ENCODE measurements around the gene PRKN.

Gene PRKN

DNA sequence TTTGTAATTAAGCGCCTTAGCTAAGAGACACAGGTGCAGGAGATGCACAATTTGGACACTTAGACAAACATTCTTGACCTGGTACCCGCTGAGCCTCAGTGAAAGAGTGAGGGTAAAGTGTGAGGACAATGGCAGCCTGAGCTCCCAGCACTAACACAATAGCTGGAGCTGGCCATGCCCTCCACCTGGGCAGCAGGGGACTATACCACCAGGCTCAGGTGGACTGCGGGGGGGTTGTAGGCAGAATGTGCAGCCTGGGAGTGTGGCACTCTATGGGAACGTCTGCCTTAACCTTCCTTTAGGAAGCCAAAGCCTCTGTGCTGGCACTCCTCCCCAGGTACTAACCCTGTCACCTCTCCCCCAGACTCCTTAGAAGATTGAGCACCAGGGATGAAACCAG lies 23.6 kb downstream of the PRKN start:
- H4K20me1 ChIP-seq (ENCODE audit: insufficient read depth, low read length) = no peaks in the 10 kb centered on the region
- H3K9ac ChIP-seq (ENCODE audit: low read length) = no peak overlapping the region
- no peak overlapping the region for H2AFZ ChIP-seq (ENCODE audit: low read length)
- H3K9me3 ChIP-seq (replicated peaks; ENCODE audit: insufficient read depth, low read length) = no peaks in the 10 kb centered on the region
- H3K9me2 ChIP-seq (replicated peaks; ENCODE audit: insufficient read depth, low read length) = no peaks in the 10 kb centered on the region
- no peaks in the 10 kb centered on the region for H3K27me3 ChIP-seq (replicated peaks; ENCODE audit: insufficient read depth, low read length)
- H3K4me3 ChIP-seq (ENCODE audit: low read length) = no peak overlapping the region
- H3F3A ChIP-seq (ENCODE audit: insufficient read depth, low read length) = no peaks in the 10 kb centered on the region
- no peaks in the 10 kb centered on the region for H3K36me3 ChIP-seq (replicated peaks; ENCODE audit: insufficient read depth, low read length)
- no peak overlapping the region for H3K4me2 ChIP-seq (ENCODE audit: low read depth, low read length)
- H3K4me1 ChIP-seq (ENCODE audit: low read length) = no peaks in the 10 kb centered on the region
- H3K27ac ChIP-seq (ENCODE audit: low read length) = no peak overlapping the region
- no peak for TF ChIP-seq EZH2phosphoT487 (IDR thresholded peaks at IDR 0.05; ENCODE audit: low read length)
- TF ChIP-seq EZH2 (optimal IDR thresholded peaks at IDR 0.05; ENCODE audit: low read depth, low read length) = no peak
- TF ChIP-seq, protein P1, sequence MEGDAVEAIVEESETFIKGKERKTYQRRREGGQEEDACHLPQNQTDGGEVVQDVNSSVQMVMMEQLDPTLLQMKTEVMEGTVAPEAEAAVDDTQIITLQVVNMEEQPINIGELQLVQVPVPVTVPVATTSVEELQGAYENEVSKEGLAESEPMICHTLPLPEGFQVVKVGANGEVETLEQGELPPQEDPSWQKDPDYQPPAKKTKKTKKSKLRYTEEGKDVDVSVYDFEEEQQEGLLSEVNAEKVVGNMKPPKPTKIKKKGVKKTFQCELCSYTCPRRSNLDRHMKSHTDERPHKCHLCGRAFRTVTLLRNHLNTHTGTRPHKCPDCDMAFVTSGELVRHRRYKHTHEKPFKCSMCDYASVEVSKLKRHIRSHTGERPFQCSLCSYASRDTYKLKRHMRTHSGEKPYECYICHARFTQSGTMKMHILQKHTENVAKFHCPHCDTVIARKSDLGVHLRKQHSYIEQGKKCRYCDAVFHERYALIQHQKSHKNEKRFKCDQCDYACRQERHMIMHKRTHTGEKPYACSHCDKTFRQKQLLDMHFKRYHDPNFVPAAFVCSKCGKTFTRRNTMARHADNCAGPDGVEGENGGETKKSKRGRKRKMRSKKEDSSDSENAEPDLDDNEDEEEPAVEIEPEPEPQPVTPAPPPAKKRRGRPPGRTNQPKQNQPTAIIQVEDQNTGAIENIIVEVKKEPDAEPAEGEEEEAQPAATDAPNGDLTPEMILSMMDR (IDR thresholded peaks at IDR 0.05; ENCODE audit: low read length) = no peak
- H3K79me2 ChIP-seq (ENCODE audit: low read length) = no peaks in the 10 kb centered on the region
- no peak for DNase-seq

DNA sequence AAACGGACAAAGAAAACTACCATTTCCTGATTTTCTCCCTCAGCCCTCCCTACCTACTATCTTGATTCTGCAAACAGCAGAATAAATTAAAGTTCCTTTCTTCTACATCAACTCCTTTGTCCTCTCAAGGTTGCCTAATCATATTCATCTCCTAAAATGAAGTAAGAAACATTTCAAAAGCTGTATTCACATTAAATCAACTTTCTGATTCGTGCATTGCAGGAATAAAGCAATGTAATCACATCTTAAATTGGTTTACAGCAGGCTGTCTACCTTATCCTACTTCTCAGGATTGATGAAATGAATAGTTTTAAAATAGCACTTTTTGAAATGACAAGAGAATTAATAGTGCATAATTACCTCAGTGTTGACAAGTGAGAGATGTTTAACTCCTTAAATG lies 25.1 kb downstream of the PRKN start:
- Histone ChIP-seq H3K27me3 (replicated peaks; ENCODE audit: insufficient read depth, low read length) (no peaks in the 10 kb centered on the region), H3K36me3 (replicated peaks; ENCODE audit: insufficient read depth, low read length) (no peaks in the 10 kb centered on the region), H2AFZ (ENCODE audit: low read length) (no peak overlapping the region), H3K4me2 (ENCODE audit: low read depth, low read length) (no peak overlapping the region), H4K20me1 (ENCODE audit: insufficient read depth, low read length) (no peaks in the 10 kb centered on the region), H3K79me2 (ENCODE audit: low read length) (no peaks in the 10 kb centered on the region), H3K9ac (ENCODE audit: low read length) (no peak overlapping the region), H3K9me3 (replicated peaks; ENCODE audit: insufficient read depth, low read length) (no peaks in the 10 kb centered on the region), H3K27ac (ENCODE audit: low read length) (no peak overlapping the region), H3K4me1 (ENCODE audit: low read length) (no peaks in the 10 kb centered on the region), H3K4me3 (ENCODE audit: low read length) (no peak overlapping the region), H3F3A (ENCODE audit: insufficient read depth, low read length) (no peaks in the 10 kb centered on the region), H3K9me2 (replicated peaks; ENCODE audit: insufficient read depth, low read length) (no peaks in the 10 kb centered on the region)
- TF ChIP-seq, protein P1 (IDR thresholded peaks at IDR 0.05; ENCODE audit: low read length) = no peak
- TF ChIP-seq EZH2 (optimal IDR thresholded peaks at IDR 0.05; ENCODE audit: low read depth, low read length) = no peak
- no peak for TF ChIP-seq EZH2phosphoT487 (IDR thresholded peaks at IDR 0.05; ENCODE audit: low read length)
- DNase-seq = no peak

DNA sequence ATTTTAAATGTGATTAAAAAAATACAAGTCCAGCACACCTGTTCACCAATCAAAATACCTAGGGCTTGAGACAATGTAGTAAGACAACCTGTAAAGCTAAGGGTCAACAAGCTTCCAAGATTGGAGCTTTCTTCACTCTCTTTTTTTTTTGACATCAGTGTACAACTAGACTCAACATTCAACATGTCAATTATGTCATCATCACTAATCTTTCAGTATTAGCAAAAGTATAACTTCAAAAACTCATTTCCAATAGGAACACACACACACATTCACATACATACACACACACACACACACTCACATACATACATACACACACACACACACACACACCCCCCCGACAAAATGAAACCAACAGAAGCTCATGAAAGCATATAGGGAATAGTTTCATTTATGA lies 26.0 kb downstream of the PRKN start:
- no peaks in the 10 kb centered on the region for H3F3A ChIP-seq (ENCODE audit: insufficient read depth, low read length)
- no peak for DNase-seq
- H3K27ac ChIP-seq (ENCODE audit: low read length) = no peak overlapping the region
- no peaks in the 10 kb centered on the region for H3K4me1 ChIP-seq (ENCODE audit: low read length)
- H3K9me3 ChIP-seq (replicated peaks; ENCODE audit: insufficient read depth, low read length) = no peaks in the 10 kb centered on the region
- no peaks in the 10 kb centered on the region for H3K27me3 ChIP-seq (replicated peaks; ENCODE audit: insufficient read depth, low read length)
- no peak overlapping the region for H3K4me2 ChIP-seq (ENCODE audit: low read depth, low read length)
- no peak overlapping the region for H2AFZ ChIP-seq (ENCODE audit: low read length)
- H3K36me3 ChIP-seq (replicated peaks; ENCODE audit: insufficient read depth, low read length) = no peaks in the 10 kb centered on the region
- TF ChIP-seq EZH2 (optimal IDR thresholded peaks at IDR 0.05; ENCODE audit: low read depth, low read length) (no peak), EZH2phosphoT487 (IDR thresholded peaks at IDR 0.05; ENCODE audit: low read length) (no peak)
- TF ChIP-seq, protein P1 (IDR thresholded peaks at IDR 0.05; ENCODE audit: low read length) = no peak
- no peaks in the 10 kb centered on the region for H4K20me1 ChIP-seq (ENCODE audit: insufficient read depth, low read length)
- H3K9ac ChIP-seq (ENCODE audit: low read length) = no peak overlapping the region
- no peaks in the 10 kb centered on the region for H3K79me2 ChIP-seq (ENCODE audit: low read length)
- no peaks in the 10 kb centered on the region for H3K9me2 ChIP-seq (replicated peaks; ENCODE audit: insufficient read depth, low read length)
- no peak overlapping the region for H3K4me3 ChIP-seq (ENCODE audit: low read length)
